HCT116 (cell line): Measurements from ENCODE around the gene FAT1. TPM values are rescaled to one million over a fixed set of nuclear protein-coding genes. Genes with fewer than 3 reads are reported as not detected.

Experiments used
- ATAC-seq: fragments of 200-7000 bp; cut with Tn5 transposase; 2 replicates; pipeline ENCODE4 v1.9.1; 2020; ENCODE audit warnings: mild to moderate bottlenecking, moderate library complexity
- BruUV-seq: library from RNA; stranded (reverse); fragments of 400-500 nt; replicated peaks from 2 replicates; lab custom pipeline; 2021; lab: Mats Ljungman, UMichigan
- CTCF ChIA-PET: fragments of 300-600 bp; sonication (Branson Sonifier 250); formaldehyde crosslinking; loops from one replicate; lab custom pipeline; 2021; ENCODE audit warnings: antibody characterized with exemption; lab: Charles Lee
- POLR2A ChIA-PET: fragments of 300-600, 350-600 bp; sonication (Branson Sonifier 250); formaldehyde crosslinking; loops from one replicate; lab custom pipeline; 2021; ENCODE audit warnings: antibody characterized with exemption; lab: Charles Lee
- RAD21 ChIA-PET, 2 experiments: fragments of 300-600 bp; sonication (Branson Sonifier 250); formaldehyde crosslinking; loops; one replicate each; lab custom pipeline; 2023; ENCODE audit warnings: low total read pairs in 2 of 2; ENCODE audit not compliant: uncharacterized antibody in 2 of 2, unreplicated experiment in 2 of 2, low non-redundant PET in 1 of 2; lab: Charles Lee
- DNase-seq: peaks from one replicate; pipeline ENCODE4 v3.0.0-alpha.2; 2010; ENCODE audit warnings: low read depth, low spot score
- H2AFZ ChIP-seq: fragments of 200-600 bp; shearing (Covaris generic), sonication (generic); 2 replicates; pipeline ENCODE4 v1.6.1; 2017; ENCODE audit warnings: low read depth, mixed run types, mixed read lengths, antibody characterized with exemption, low read length; ENCODE audit not compliant: poor library complexity, severe bottlenecking
- H3K27ac ChIP-seq: 2 replicates; pipeline ENCODE4 v1.5.1; 2012; ENCODE audit warnings: low read depth, low read length
- H3K27me3 ChIP-seq: fragments of 200-600 bp; sonication (generic); 2 replicates; pipeline ENCODE4 v1.6.1; 2016; ENCODE audit warnings: mixed run types, low read length, mixed read lengths; ENCODE audit not compliant: insufficient read depth
- H3K36me3 ChIP-seq, 2 experiments: fragments of 200-500 bp in 1 of 2; fragments of 200-600 bp in 1 of 2; sonication (Bioruptor generic) in 1 of 2; sonication (generic) in 1 of 2; 2 replicates each; pipeline versions ENCODE4 v1.5.1 to v1.6.1; 2014 to 2016; ENCODE audit warnings: low read length in 2 of 2, inconsistent platforms in 1 of 2, mixed read lengths in 1 of 2, mixed run types in 1 of 2; ENCODE audit not compliant: insufficient read depth in 2 of 2, control insufficient read depth in 1 of 2
- H3K4me1 ChIP-seq, 2 experiments: fragments of 200-600 bp in 1 of 2; sonication (generic) in 1 of 2; 2 replicates each; pipeline versions ENCODE4 v1.5.1 to v1.6.1; 2012 to 2017; ENCODE audit warnings: low read length in 2 of 2, inconsistent platforms in 1 of 2, mild to moderate bottlenecking in 1 of 2, mixed read lengths in 1 of 2, mixed run types in 1 of 2, moderate library complexity in 1 of 2; ENCODE audit not compliant: insufficient read depth in 2 of 2, control insufficient read depth in 1 of 2
- H3K4me2 ChIP-seq: fragments of 200-600 bp; sonication (generic); 2 replicates; pipeline ENCODE4 v1.6.1; 2017; ENCODE audit warnings: mixed run types, low read length, mixed read lengths
- H3K4me3 ChIP-seq, 2 experiments: fragments of 200-600 bp in 1 of 2; sonication (generic) in 1 of 2; replicated peaks in 1 of 2; 2 replicates each; pipeline ENCODE4 v1.5.1; 2011 to 2016; ENCODE audit warnings: low read length in 2 of 2, control low read depth in 1 of 2, low read depth in 1 of 2, mild to moderate bottlenecking in 1 of 2, mixed read lengths in 1 of 2, mixed run types in 1 of 2
- H3K79me2 ChIP-seq: fragments of 200-600 bp; sonication (generic); 2 replicates; pipeline ENCODE4 v1.6.1; 2017; ENCODE audit warnings: mild to moderate bottlenecking, mixed run types, low read length, moderate library complexity, mixed read lengths; ENCODE audit not compliant: insufficient read depth
- H3K9ac ChIP-seq: fragments of 200-600 bp; sonication (generic); 2 replicates; pipeline ENCODE4 v1.6.1; 2016; ENCODE audit warnings: low read length, mixed read lengths
- H3K9me2 ChIP-seq: fragments of 200-600 bp; sonication (generic), shearing (Covaris generic); 2 replicates; pipeline ENCODE4 v1.6.1; 2017; ENCODE audit warnings: mixed run types, mild to moderate bottlenecking, moderate library complexity; ENCODE audit not compliant: insufficient read depth
- H3K9me3 ChIP-seq, 2 experiments: fragments of 200-500 bp in 1 of 2; fragments of 200-600 bp in 1 of 2; sonication (Bioruptor generic) in 1 of 2; sonication (generic) in 1 of 2; 2 replicates each; pipeline ENCODE4 v1.6.1; 2014 to 2017; ENCODE audit warnings: low read length in 2 of 2, mixed read lengths in 2 of 2, inconsistent platforms in 1 of 2, low read depth in 1 of 2, mild to moderate bottlenecking in 1 of 2, mixed run types in 1 of 2, moderate library complexity in 1 of 2; ENCODE audit not compliant: control insufficient read depth in 1 of 2, insufficient read depth in 1 of 2
- H4K20me1 ChIP-seq: fragments of 200-600 bp; sonication (generic), shearing (Covaris generic); 2 replicates; pipeline ENCODE4 v1.6.1; 2017; ENCODE audit warnings: mixed run types, mild to moderate bottlenecking, moderate library complexity; ENCODE audit not compliant: insufficient read depth
- CEBPB ChIP-seq: IDR thresholded peaks from 2 replicates; pipeline ENCODE4 v1.6.1; 2012; ENCODE audit warnings: low read depth
- EZH2phosphoT487 ChIP-seq: fragments of 200-600 bp; IDR thresholded peaks from 2 replicates; pipeline ENCODE4 v1.6.1; 2018; ENCODE audit warnings: antibody characterized with exemption, borderline replicate concordance
- SRF ChIP-seq: IDR thresholded peaks from 2 replicates; pipeline ENCODE4 v1.6.1; 2012; ENCODE audit warnings: low read depth
- ZNF274 ChIP-seq: fragments of 200-500 bp; sonication (Bioruptor generic); IDR thresholded peaks from 2 replicates; pipeline ENCODE4 v1.6.1; 2014; ENCODE audit warnings: mild to moderate bottlenecking, low read depth, low read length, inconsistent platforms
- intact Hi-C: fragments of 100-400 bp; cut with micrococcal nuclease; formaldehyde crosslinking; loops from 2 replicates; pipeline ENCODE4 v1.10.0; 2022
- total RNA-seq: library from RNA; stranded (reverse); gene quantifications from one replicate; pipeline ENCODE4 v1.2.1, GENCODE V29; 2021; ENCODE audit not compliant: unreplicated experiment
- TF ChIP-seq, protein P1 (sequence below): IDR thresholded peaks from 2 replicates; pipeline ENCODE4 v1.6.1; 2012; ENCODE audit warnings: low read depth
- TF ChIP-seq, protein P2 (sequence below): IDR thresholded peaks from 2 replicates; pipeline ENCODE4 v1.6.1; 2012

Gene FAT1
- total RNA-seq, 1 experiment from 2014 or later = 676 TPM

DNA sequence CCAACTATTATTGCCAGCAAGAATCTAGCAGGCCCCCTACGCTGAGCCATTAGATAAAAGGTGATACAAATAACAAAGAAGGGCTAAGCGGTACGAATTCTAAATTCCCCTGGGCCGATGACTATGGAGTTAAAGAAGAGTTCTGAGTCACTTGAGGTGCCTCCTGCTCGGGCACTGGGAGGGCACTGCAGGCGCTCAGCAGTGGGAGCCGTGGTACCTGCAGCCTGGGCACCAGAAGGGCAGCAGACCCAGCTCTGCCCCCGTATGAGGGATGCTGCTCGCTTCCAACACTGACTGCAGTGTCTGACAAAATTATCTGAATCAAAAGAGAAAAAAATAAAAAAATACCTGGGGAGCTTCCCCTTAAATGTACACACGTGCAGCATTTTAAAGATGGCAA, 124.2 kb downstream of the FAT1 start (continued):
- TF ChIP-seq, protein P1, sequence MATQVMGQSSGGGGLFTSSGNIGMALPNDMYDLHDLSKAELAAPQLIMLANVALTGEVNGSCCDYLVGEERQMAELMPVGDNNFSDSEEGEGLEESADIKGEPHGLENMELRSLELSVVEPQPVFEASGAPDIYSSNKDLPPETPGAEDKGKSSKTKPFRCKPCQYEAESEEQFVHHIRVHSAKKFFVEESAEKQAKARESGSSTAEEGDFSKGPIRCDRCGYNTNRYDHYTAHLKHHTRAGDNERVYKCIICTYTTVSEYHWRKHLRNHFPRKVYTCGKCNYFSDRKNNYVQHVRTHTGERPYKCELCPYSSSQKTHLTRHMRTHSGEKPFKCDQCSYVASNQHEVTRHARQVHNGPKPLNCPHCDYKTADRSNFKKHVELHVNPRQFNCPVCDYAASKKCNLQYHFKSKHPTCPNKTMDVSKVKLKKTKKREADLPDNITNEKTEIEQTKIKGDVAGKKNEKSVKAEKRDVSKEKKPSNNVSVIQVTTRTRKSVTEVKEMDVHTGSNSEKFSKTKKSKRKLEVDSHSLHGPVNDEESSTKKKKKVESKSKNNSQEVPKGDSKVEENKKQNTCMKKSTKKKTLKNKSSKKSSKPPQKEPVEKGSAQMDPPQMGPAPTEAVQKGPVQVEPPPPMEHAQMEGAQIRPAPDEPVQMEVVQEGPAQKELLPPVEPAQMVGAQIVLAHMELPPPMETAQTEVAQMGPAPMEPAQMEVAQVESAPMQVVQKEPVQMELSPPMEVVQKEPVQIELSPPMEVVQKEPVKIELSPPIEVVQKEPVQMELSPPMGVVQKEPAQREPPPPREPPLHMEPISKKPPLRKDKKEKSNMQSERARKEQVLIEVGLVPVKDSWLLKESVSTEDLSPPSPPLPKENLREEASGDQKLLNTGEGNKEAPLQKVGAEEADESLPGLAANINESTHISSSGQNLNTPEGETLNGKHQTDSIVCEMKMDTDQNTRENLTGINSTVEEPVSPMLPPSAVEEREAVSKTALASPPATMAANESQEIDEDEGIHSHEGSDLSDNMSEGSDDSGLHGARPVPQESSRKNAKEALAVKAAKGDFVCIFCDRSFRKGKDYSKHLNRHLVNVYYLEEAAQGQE = no peak
- TF ChIP-seq ZNF274 (no peak), EZH2phosphoT487 (no peak)

DNA sequence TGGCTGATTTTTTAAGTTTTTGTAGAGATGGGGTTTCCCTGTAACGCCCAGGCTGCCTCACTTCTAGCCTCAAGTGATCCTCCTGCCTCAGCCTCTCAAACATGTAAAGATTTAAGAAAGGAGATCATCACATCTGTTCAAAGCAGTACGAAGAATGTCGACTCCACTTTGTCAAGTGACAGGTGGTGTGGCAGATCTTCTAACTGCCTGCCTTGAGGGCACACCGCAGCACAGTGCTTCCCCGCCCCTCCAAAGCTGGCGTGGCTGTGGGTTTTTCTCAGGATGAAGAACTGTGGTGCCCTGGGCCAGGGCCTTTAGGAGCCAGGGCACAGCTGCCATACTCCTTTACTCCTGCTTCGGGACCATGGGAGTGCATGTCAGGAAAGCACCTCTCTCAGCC, 125.0 kb downstream of the FAT1 start:
- Histone ChIP-seq H3K4me2 (no peak overlapping the region), H3K4me3 (no peak overlapping the region), H3K79me2 (peaks cover 100% of the 10 kb centered on the region)
- ChIA-PET CTCF (no interaction called here), RAD21 (no interaction called here)
- no peak for DNase-seq
- intact Hi-C loops = no loop called here
- TF ChIP-seq CEBPB (no peak), SRF (no peak)
- TF ChIP-seq, protein P2, sequence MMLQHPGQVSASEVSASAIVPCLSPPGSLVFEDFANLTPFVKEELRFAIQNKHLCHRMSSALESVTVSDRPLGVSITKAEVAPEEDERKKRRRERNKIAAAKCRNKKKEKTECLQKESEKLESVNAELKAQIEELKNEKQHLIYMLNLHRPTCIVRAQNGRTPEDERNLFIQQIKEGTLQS = no peak
- TF ChIP-seq, all 23 proteins: peak for 0
- no peaks in the 10 kb centered on the region for H3K27me3 ChIP-seq
- no peak overlapping the region for H3K27ac ChIP-seq
- POLR2A ChIA-PET = no interaction called here
- no peaks in the 10 kb centered on the region for H3K9me3 ChIP-seq
- peaks cover 87 to 91% of the 10 kb centered on the region in 2 experiments for H3K36me3 ChIP-seq
- H2AFZ ChIP-seq = no peak overlapping the region
- no peak overlapping the region for H3K9ac ChIP-seq
- no peak for ATAC-seq
- BruUV-seq = no TSS peak
- no peaks in the 10 kb centered on the region for H3K4me1 ChIP-seq
- no peaks in the 10 kb centered on the region for H3K9me2 ChIP-seq
- peaks cover 44% of the 10 kb centered on the region for H4K20me1 ChIP-seq
